ENCODE data around the gene HIF1AN.

Gene HIF1AN

GRCh38 chr10:100505164-100505563 lies 30.6 kb upstream of the HIF1AN start:
- no peak for TF ChIP-seq FOXP2 (optimal IDR thresholded peaks at IDR 0.05; ENCODE audit: control extremely low read depth, extremely low read length, insufficient read depth)
- no peak for TF ChIP-seq POLR2AphosphoS5 (IDR thresholded peaks at IDR 0.05; ENCODE audit: borderline replicate concordance, low read depth, low read length)
- TF ChIP-seq EZH2 (IDR thresholded peaks at IDR 0.05) = no peak
- no peak for DNase-seq (ENCODE audit: low read depth, low spot score)
- no peaks in the 10 kb centered on the region for H3K36me3 ChIP-seq (ENCODE audit: insufficient read depth, low read length)
- no peak overlapping the region for H3K9ac ChIP-seq (ENCODE audit: insufficient read length)
- no peak overlapping the region for H3K4me3 ChIP-seq
- no peak overlapping the region for H3K27ac ChIP-seq
- H3K9me3 ChIP-seq (ENCODE audit: low read depth, low read length) = no peaks in the 10 kb centered on the region

DNA sequence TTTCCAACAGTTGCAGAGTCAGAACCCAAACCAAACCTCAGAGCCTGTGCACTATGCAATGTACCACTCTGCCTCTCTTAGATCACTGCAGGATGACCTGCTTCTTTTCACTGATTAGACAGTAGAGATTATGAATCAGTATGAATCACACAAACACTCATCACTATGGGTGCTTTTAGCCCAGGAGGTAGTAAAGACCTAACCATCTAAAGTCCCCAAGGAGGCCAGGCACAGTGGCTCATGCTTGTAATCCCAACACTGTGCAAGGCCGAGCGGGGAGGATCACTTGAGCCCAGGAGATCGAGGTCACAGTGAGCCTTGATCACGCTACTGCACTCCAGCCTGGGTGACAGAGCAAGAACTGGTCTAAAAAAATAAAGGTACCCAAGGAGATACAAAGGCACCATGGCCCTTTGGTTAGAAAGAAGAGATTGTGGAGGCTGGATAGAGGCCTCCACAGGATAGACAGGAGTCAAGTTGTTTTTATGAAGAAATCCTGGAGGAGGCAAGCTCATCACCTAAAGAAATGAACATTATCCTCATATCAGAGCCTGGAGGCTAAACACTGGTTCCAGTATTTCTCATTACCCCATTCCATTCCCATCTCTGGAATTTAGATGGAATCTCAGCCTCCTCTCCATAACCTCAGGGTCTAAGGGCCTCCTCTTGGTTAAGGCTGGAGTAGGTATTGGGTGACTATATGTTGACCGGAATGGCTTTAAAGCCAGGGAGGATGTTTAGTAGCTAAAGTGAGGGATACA lies 29.0 kb upstream of the HIF1AN start:
- H3K36me3 ChIP-seq (ENCODE audit: insufficient read depth, low read length) = no peaks in the 10 kb centered on the region
- DNase-seq (ENCODE audit: low read depth, low spot score) = no peak
- H3K9ac ChIP-seq (ENCODE audit: insufficient read length) = no peak overlapping the region

GRCh38 chr10:100507357-100507732 lies 28.4 kb upstream of the HIF1AN start:
- Histone ChIP-seq H3K27ac (no peak overlapping the region), H3K4me3 (no peak overlapping the region), H3K36me3 (ENCODE audit: insufficient read depth, low read length) (no peaks in the 10 kb centered on the region), H3K9ac (ENCODE audit: insufficient read length) (no peak overlapping the region), H3K9me3 (ENCODE audit: low read depth, low read length) (no peaks in the 10 kb centered on the region)
- no peak for TF ChIP-seq POLR2AphosphoS5 (IDR thresholded peaks at IDR 0.05; ENCODE audit: borderline replicate concordance, low read depth, low read length)
- TF ChIP-seq EZH2 (IDR thresholded peaks at IDR 0.05) = no peak
- TF ChIP-seq FOXP2 (optimal IDR thresholded peaks at IDR 0.05; ENCODE audit: control extremely low read depth, extremely low read length, insufficient read depth) = no peak
- DNase-seq (ENCODE audit: low read depth, low spot score) = no peak

More for the DNA sequence above, 29.0 kb upstream of the HIF1AN start:
- no peak overlapping the region for H3K27ac ChIP-seq
- no peak overlapping the region for H3K4me3 ChIP-seq
- H3K9me3 ChIP-seq (ENCODE audit: low read depth, low read length) = no peaks in the 10 kb centered on the region
- TF ChIP-seq POLR2AphosphoS5 (IDR thresholded peaks at IDR 0.05; ENCODE audit: borderline replicate concordance, low read depth, low read length) (no peak), FOXP2 (optimal IDR thresholded peaks at IDR 0.05; ENCODE audit: control extremely low read depth, extremely low read length, insufficient read depth) (no peak)

DNA sequence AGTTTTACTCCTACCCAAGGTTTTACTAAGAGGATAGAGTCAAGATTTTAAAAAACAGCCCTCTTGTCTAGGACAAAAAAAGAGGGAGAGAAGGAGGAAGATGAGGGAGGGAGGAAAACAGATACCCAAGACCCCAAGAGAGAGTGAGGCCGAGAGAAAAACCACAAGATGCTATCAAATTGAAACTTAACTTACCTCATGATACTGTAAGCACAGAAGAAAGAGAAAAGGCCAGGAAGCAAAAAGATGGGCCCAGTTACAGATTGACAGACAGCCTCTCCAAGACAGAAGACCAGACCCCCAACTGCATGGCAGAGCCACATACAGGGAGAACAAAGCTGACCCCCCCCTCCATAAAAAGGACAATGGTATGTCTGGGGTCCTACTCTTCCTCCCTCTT lies 27.5 kb upstream of the HIF1AN start:
- no peak overlapping the region for H3K9ac ChIP-seq (ENCODE audit: insufficient read length)

DNA sequence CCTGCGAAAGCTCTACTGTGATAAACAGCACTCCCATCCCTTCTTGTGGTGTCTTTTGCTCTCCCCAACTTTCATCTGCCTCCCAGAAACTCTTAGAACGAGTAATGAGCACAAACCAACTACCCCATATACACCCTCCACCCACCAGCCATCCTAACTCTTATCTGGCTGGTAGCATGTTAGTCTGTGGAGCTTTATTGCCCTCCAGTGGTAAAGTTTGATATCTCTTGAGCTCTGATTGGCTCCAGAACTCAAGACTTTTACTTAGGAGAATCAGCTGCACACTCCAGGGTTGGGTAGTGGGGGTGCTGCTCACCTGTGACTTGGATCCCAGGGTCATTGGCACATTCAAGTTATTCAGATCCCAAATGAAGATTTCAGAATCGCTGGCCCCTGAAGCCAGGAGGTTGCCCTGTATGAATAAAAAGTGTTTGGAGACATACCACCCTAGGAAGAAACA lies 27.0 kb upstream of the HIF1AN start:
- Histone ChIP-seq H3K27ac (no peak overlapping the region), H3K4me3 (no peak overlapping the region)
- DNase-seq (ENCODE audit: low read depth, low spot score) = no peak

More for the DNA sequence above, 27.5 kb upstream of the HIF1AN start:
- TF ChIP-seq FOXP2 (optimal IDR thresholded peaks at IDR 0.05; ENCODE audit: control extremely low read depth, extremely low read length, insufficient read depth) = no peak
- TF ChIP-seq EZH2 (IDR thresholded peaks at IDR 0.05) = no peak
- no peak for TF ChIP-seq POLR2AphosphoS5 (IDR thresholded peaks at IDR 0.05; ENCODE audit: borderline replicate concordance, low read depth, low read length)
- H3K36me3 ChIP-seq (ENCODE audit: insufficient read depth, low read length) = no peaks in the 10 kb centered on the region
- H3K27ac ChIP-seq = no peak overlapping the region
- H3K9me3 ChIP-seq (ENCODE audit: low read depth, low read length) = no peaks in the 10 kb centered on the region
- no peak overlapping the region for H3K4me3 ChIP-seq
- no peak for DNase-seq (ENCODE audit: low read depth, low spot score)

GRCh38 chr10:100509241-100509840 lies 26.4 kb upstream of the HIF1AN start:
- no peaks in the 10 kb centered on the region for H3K9me3 ChIP-seq (ENCODE audit: low read depth, low read length)
- TF ChIP-seq FOXP2 (optimal IDR thresholded peaks at IDR 0.05; ENCODE audit: control extremely low read depth, extremely low read length, insufficient read depth) (no peak), EZH2 (IDR thresholded peaks at IDR 0.05) (no peak), POLR2AphosphoS5 (IDR thresholded peaks at IDR 0.05; ENCODE audit: borderline replicate concordance, low read depth, low read length) (no peak)
- H3K36me3 ChIP-seq (ENCODE audit: insufficient read depth, low read length) = no peaks in the 10 kb centered on the region
- no peak overlapping the region for H3K27ac ChIP-seq
- H3K4me3 ChIP-seq = no peak overlapping the region
- no peak overlapping the region for H3K9ac ChIP-seq (ENCODE audit: insufficient read length)
- DNase-seq (ENCODE audit: low read depth, low spot score) = no peak

More for the DNA sequence above, 27.0 kb upstream of the HIF1AN start:
- no peak for TF ChIP-seq FOXP2 (optimal IDR thresholded peaks at IDR 0.05; ENCODE audit: control extremely low read depth, extremely low read length, insufficient read depth)
- no peak for TF ChIP-seq POLR2AphosphoS5 (IDR thresholded peaks at IDR 0.05; ENCODE audit: borderline replicate concordance, low read depth, low read length)
- TF ChIP-seq EZH2 (IDR thresholded peaks at IDR 0.05) = no peak
- H3K9me3 ChIP-seq (ENCODE audit: low read depth, low read length) = no peaks in the 10 kb centered on the region
- no peak overlapping the region for H3K9ac ChIP-seq (ENCODE audit: insufficient read length)
- no peaks in the 10 kb centered on the region for H3K36me3 ChIP-seq (ENCODE audit: insufficient read depth, low read length)

- DNase-seq (ENCODE audit: low read depth, low spot score) = no peak
- no peak overlapping the region for H3K27ac ChIP-seq
- TF ChIP-seq FOXP2 (optimal IDR thresholded peaks at IDR 0.05; ENCODE audit: control extremely low read depth, extremely low read length, insufficient read depth) = no peak
- no peak for TF ChIP-seq POLR2AphosphoS5 (IDR thresholded peaks at IDR 0.05; ENCODE audit: borderline replicate concordance, low read depth, low read length)
- no peak for TF ChIP-seq EZH2 (IDR thresholded peaks at IDR 0.05)
- no peak overlapping the region for H3K9ac ChIP-seq (ENCODE audit: insufficient read length)
- H3K4me3 ChIP-seq = no peak overlapping the region
- no peaks in the 10 kb centered on the region for H3K9me3 ChIP-seq (ENCODE audit: low read depth, low read length)
- no peaks in the 10 kb centered on the region for H3K36me3 ChIP-seq (ENCODE audit: insufficient read depth, low read length)
Measured at GRCh38 chr10:100510533-100511308, 25.0 kb upstream of the HIF1AN start.

- no peak overlapping the region for H3K4me3 ChIP-seq
- H3K9ac ChIP-seq (ENCODE audit: insufficient read length) = no peak overlapping the region
- DNase-seq (ENCODE audit: low read depth, low spot score) = no peak
- H3K36me3 ChIP-seq (ENCODE audit: insufficient read depth, low read length) = no peaks in the 10 kb centered on the region
- no peak overlapping the region for H3K27ac ChIP-seq
- H3K9me3 ChIP-seq (ENCODE audit: low read depth, low read length) = no peaks in the 10 kb centered on the region
- no peak for TF ChIP-seq FOXP2 (optimal IDR thresholded peaks at IDR 0.05; ENCODE audit: control extremely low read depth, extremely low read length, insufficient read depth)
- TF ChIP-seq POLR2AphosphoS5 (IDR thresholded peaks at IDR 0.05; ENCODE audit: borderline replicate concordance, low read depth, low read length) = no peak
- TF ChIP-seq EZH2 (IDR thresholded peaks at IDR 0.05) = no peak
Measured at GRCh38 chr10:100515612-100516011, 20.1 kb upstream of the HIF1AN start.
